ENCODE results near the gene CTBP2. TPM values are rescaled to one million over a fixed set of nuclear protein-coding genes. Genes with fewer than 3 reads are reported as not detected.
A peak's percentile ranks its signal among the peaks of the same experiment; 100 is the strongest.

Gene CTBP2
- total RNA-seq, 1 donor from 2014 or later, result 32.9 TPM

DNA sequence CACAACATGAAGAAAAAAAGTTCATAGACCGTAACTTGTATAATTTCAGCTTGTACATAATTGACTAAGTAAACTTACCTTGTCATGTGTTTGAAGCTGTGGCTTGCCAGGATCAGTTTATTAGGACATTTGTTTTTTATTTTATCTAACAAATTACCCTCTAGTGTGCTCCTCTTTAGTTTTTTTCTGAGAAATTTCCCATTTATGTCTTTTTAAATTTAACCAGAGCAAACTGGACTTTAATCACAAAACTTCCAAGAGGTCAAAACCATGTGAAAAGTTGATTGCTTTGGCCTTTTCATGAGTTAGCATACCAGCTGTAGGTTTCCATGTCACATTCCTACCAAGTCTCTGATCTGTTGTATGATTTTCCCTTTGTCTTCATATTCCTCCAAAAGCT is 176.0 kb downstream of the CTBP2 start:
- no peak overlapping the region for H3K4me3 ChIP-seq (ENCODE audit: low read length in 3 of 3)
- no peak overlapping the region for H3K27ac ChIP-seq (ENCODE audit: low read depth, low read length)
- H3K36me3 ChIP-seq (ENCODE audit: control insufficient read depth in 3 of 3, insufficient read depth in 3 of 3, low read length in 3 of 3), result peaks cover 22 to 49% (median 37%) of the 10 kb centered on the region in 3 donors
- H3K9ac ChIP-seq (ENCODE audit: low read depth in 1 of 3, low read length in 3 of 3), result no peak overlapping the region
- no peaks in the 10 kb centered on the region for H3K27me3 ChIP-seq (ENCODE audit: control insufficient read depth in 3 of 3, insufficient read depth in 3 of 3, low read length in 3 of 3)
- peaks cover 0 to 3% (median 0%) of the 10 kb centered on the region in 3 donors for H3K4me1 ChIP-seq (ENCODE audit: control insufficient read depth in 3 of 3, insufficient read depth in 3 of 3, low read length in 3 of 3)
- no peaks in the 10 kb centered on the region for H3K9me3 ChIP-seq (ENCODE audit: control insufficient read depth in 3 of 3, low read length in 3 of 3)

DNA sequence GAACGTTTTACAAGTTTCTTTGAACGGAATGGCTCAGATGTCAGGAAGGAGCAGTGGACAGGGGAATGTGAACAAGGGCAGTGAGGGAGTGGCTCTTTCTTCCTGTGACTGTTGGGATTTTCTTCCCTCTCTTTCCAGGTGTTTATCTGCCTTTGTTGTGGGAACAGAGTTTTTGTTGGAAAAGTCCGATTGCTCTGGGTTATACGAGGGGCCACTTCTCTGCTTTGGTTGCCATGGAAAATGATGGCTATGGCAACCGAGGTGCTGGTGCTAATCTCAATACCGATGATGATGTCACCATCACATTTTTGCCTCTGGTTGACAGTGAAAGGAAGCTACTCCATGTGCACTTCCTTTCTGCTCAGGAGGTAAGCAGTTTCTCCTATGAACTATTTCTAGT is 177.0 kb downstream of the CTBP2 start:
- H3K36me3 ChIP-seq (ENCODE audit: control insufficient read depth in 3 of 3, insufficient read depth in 3 of 3, low read length in 3 of 3), result peaks cover 22 to 49% (median 35%) of the 10 kb centered on the region in 3 donors

DNA sequence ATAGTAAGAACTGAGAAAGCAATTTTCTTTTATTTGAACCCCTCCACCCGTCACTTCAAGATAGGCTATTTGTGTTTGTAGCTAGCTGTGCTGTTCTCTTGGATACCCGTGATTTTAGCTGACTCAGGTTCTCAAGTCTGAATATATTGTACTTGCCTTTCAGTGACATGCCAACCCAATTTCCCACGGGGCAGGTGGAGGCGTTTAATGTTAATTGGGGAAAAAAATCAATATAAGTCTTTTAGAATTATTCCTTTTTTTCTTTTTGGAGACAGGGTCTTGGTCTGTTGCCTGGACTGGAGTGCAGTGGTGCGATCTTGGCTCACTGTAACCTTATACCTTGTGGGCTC is 182.0 kb downstream of the CTBP2 start:
- Histone ChIP-seq H3K27me3 (ENCODE audit: control insufficient read depth in 3 of 3, insufficient read depth in 3 of 3, low read length in 3 of 3) (no peaks in the 10 kb centered on the region), H3K36me3 (ENCODE audit: control insufficient read depth in 3 of 3, insufficient read depth in 3 of 3, low read length in 3 of 3) (peaks cover 17 to 28% (median 26%) of the 10 kb centered on the region in 3 donors), H3K9me3 (ENCODE audit: control insufficient read depth in 3 of 3, low read length in 3 of 3) (no peaks in the 10 kb centered on the region), H3K9ac (ENCODE audit: low read depth in 1 of 3, low read length in 3 of 3) (no peak overlapping the region), H3K4me3 (ENCODE audit: low read length in 3 of 3) (no peak overlapping the region), H3K27ac (ENCODE audit: low read depth, low read length) (no peak overlapping the region), H3K4me1 (ENCODE audit: control insufficient read depth in 3 of 3, insufficient read depth in 3 of 3, low read length in 3 of 3) (peaks cover 5 to 9% (median 8%) of the 10 kb centered on the region in 3 donors)

More for the DNA sequence above, 177.0 kb downstream of the CTBP2 start:
- no peak overlapping the region for H3K27ac ChIP-seq (ENCODE audit: low read depth, low read length)
- H3K9me3 ChIP-seq (ENCODE audit: control insufficient read depth in 3 of 3, low read length in 3 of 3), result no peaks in the 10 kb centered on the region
- no peak overlapping the region for H3K4me3 ChIP-seq (ENCODE audit: low read length in 3 of 3)
- peaks cover 0 to 5% (median 2%) of the 10 kb centered on the region in 3 donors for H3K4me1 ChIP-seq (ENCODE audit: control insufficient read depth in 3 of 3, insufficient read depth in 3 of 3, low read length in 3 of 3)
- H3K9ac ChIP-seq (ENCODE audit: low read depth in 1 of 3, low read length in 3 of 3), result no peak overlapping the region
- H3K27me3 ChIP-seq (ENCODE audit: control insufficient read depth in 3 of 3, insufficient read depth in 3 of 3, low read length in 3 of 3), result no peaks in the 10 kb centered on the region

DNA sequence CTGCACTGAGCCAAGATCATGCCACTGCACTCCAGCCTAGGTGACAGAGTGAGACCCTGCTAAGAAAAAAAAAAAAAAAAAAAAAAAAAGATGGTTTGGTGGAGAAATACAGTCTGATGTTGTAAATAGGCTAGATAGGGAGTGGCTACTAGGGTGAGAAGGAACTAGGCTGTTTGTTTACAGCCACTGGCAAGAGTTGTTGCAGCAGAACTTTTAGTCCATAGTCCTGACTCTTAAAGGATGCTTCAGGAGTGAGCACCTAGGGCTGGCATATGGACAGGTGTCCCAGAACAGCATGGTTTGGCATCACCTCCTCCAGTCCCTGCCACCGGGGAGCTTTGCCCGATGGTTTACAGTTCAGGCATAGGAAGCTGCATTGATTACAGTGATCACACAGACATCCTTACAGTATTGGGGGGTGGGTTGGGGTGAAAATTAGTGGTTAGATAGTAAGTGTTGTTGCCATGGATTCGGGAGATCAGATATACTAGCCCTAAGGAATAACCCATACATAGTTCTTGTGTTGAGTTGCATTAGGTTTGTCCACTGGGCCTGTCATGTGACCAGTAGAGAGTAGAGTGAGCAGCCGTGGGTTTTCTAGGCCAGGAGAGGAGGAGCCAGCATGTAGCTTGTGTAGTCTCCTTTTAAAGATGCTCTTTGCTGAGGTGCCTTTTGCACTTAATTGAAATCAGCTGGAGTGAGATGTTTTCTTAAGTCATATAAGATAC is 182.6 kb downstream of the CTBP2 start:
- Histone ChIP-seq H3K4me1 (ENCODE audit: control insufficient read depth in 3 of 3, insufficient read depth in 3 of 3, low read length in 3 of 3) (peaks cover 5 to 9% (median 7%) of the 10 kb centered on the region in 3 donors), H3K4me3 (ENCODE audit: low read length in 3 of 3) (no peak overlapping the region), H3K9me3 (ENCODE audit: control insufficient read depth in 3 of 3, low read length in 3 of 3) (no peaks in the 10 kb centered on the region), H3K27ac (ENCODE audit: low read depth, low read length) (no peak overlapping the region), H3K27me3 (ENCODE audit: control insufficient read depth in 3 of 3, insufficient read depth in 3 of 3, low read length in 3 of 3) (no peaks in the 10 kb centered on the region), H3K36me3 (ENCODE audit: control insufficient read depth in 3 of 3, insufficient read depth in 3 of 3, low read length in 3 of 3) (peaks cover 15 to 26% (median 23%) of the 10 kb centered on the region in 3 donors), H3K9ac (ENCODE audit: low read depth in 1 of 3, low read length in 3 of 3) (no peak overlapping the region)

GRCh38 chr10:124977161-124977560 is 183.2 kb downstream of the CTBP2 start:
- Histone ChIP-seq H3K36me3 (ENCODE audit: control insufficient read depth in 3 of 3, insufficient read depth in 3 of 3, low read length in 3 of 3) (peaks cover 10 to 20% (median 16%) of the 10 kb centered on the region in 3 donors), H3K27me3 (ENCODE audit: control insufficient read depth in 3 of 3, insufficient read depth in 3 of 3, low read length in 3 of 3) (no peaks in the 10 kb centered on the region), H3K4me3 (ENCODE audit: low read length in 3 of 3) (no peak overlapping the region), H3K9ac (ENCODE audit: low read depth in 1 of 3, low read length in 3 of 3) (no peak overlapping the region), H3K27ac (ENCODE audit: low read depth, low read length) (no peak overlapping the region), H3K9me3 (ENCODE audit: control insufficient read depth in 3 of 3, low read length in 3 of 3) (no peaks in the 10 kb centered on the region), H3K4me1 (ENCODE audit: control insufficient read depth in 3 of 3, insufficient read depth in 3 of 3, low read length in 3 of 3) (peaks cover 5 to 9% (median 7%) of the 10 kb centered on the region in 3 donors)

GRCh38 chr10:124975977-124976514 is 184.3 kb downstream of the CTBP2 start:
- no peaks in the 10 kb centered on the region for H3K27me3 ChIP-seq (ENCODE audit: control insufficient read depth in 3 of 3, insufficient read depth in 3 of 3, low read length in 3 of 3)
- H3K36me3 ChIP-seq (ENCODE audit: control insufficient read depth in 3 of 3, insufficient read depth in 3 of 3, low read length in 3 of 3), result peaks cover 7 to 14% (median 10%) of the 10 kb centered on the region in 3 donors
- H3K27ac ChIP-seq (ENCODE audit: low read depth, low read length), result no peak overlapping the region
- H3K9me3 ChIP-seq (ENCODE audit: control insufficient read depth in 3 of 3, low read length in 3 of 3), result no peaks in the 10 kb centered on the region
- no peak overlapping the region for H3K9ac ChIP-seq (ENCODE audit: low read depth in 1 of 3, low read length in 3 of 3)
- peaks cover 13 to 15% (median 13%) of the 10 kb centered on the region in 3 donors for H3K4me1 ChIP-seq (ENCODE audit: control insufficient read depth in 3 of 3, insufficient read depth in 3 of 3, low read length in 3 of 3)
- no peak overlapping the region for H3K4me3 ChIP-seq (ENCODE audit: low read length in 3 of 3)

GRCh38 chr10:124974131-124974530 is 186.2 kb downstream of the CTBP2 start:
- Histone ChIP-seq H3K9me3 (ENCODE audit: control insufficient read depth in 3 of 3, low read length in 3 of 3) (no peaks in the 10 kb centered on the region), H3K27ac (ENCODE audit: low read depth, low read length) (no peak overlapping the region), H3K9ac (ENCODE audit: low read depth in 1 of 3, low read length in 3 of 3) (no peak overlapping the region), H3K36me3 (ENCODE audit: control insufficient read depth in 3 of 3, insufficient read depth in 3 of 3, low read length in 3 of 3) (peaks cover 7 to 14% (median 12%) of the 10 kb centered on the region in 3 donors), H3K27me3 (ENCODE audit: control insufficient read depth in 3 of 3, insufficient read depth in 3 of 3, low read length in 3 of 3) (no peaks in the 10 kb centered on the region), H3K4me3 (ENCODE audit: low read length in 3 of 3) (no peak overlapping the region), H3K4me1 (ENCODE audit: control insufficient read depth in 3 of 3, insufficient read depth in 3 of 3, low read length in 3 of 3) (peaks cover 19 to 22% (median 22%) of the 10 kb centered on the region in 3 donors)

DNA sequence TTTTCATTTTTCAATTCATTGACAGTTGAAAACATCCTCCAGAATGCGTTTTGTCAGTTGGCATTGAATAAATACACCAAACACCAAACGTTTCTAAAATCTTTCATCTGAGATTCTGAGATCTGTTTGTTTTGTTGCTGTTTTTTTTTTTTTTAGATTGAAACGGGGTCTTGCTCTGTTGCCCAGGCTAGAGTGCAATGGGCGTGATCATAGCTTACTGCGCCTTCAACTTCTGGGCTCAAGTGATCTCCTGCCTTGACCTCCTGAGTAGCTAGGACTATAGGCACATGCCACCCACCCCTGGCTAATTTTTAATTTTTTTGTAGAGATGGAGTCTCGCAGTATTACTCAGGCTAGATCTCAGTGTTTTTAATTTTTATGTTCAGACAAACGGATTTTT is 187.7 kb downstream of the CTBP2 start:
- H3K36me3 ChIP-seq (ENCODE audit: control insufficient read depth in 3 of 3, insufficient read depth in 3 of 3, low read length in 3 of 3), result peaks cover 7 to 17% (median 14%) of the 10 kb centered on the region in 3 donors

DNA sequence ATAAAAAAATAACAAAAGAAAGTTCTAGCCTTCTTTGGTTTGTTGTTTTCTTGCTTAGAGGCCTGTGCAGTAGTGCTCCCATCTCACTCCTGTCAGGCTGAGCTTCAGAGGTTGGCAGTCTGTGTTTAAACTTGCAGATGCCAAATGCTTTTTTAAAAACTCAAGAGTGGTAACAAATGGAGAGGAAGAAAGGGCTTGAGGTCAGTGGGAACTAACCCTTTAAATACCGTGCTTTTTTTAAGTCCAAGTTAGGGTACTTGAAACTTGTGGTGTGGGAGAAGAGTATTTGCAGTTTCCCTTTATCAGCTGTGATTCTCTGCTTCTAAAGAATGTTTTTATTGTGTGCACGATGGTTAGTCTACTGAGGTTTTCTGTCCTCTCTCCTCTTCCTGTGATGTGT is 189.1 kb downstream of the CTBP2 start:
- H3K27ac ChIP-seq (ENCODE audit: low read depth, low read length), result peak overlapping the region; percentile 29
- peak overlapping the region in 1 of 3 donors; percentile 18 for H3K9ac ChIP-seq (ENCODE audit: low read depth in 1 of 3, low read length in 3 of 3)
- H3K36me3 ChIP-seq (ENCODE audit: control insufficient read depth in 3 of 3, insufficient read depth in 3 of 3, low read length in 3 of 3), result peaks cover 13 to 28% (median 21%) of the 10 kb centered on the region in 3 donors

More for the DNA sequence above, 187.7 kb downstream of the CTBP2 start:
- Histone ChIP-seq H3K9me3 (ENCODE audit: control insufficient read depth in 3 of 3, low read length in 3 of 3) (no peaks in the 10 kb centered on the region), H3K27me3 (ENCODE audit: control insufficient read depth in 3 of 3, insufficient read depth in 3 of 3, low read length in 3 of 3) (no peaks in the 10 kb centered on the region), H3K4me3 (ENCODE audit: low read length in 3 of 3) (no peak overlapping the region), H3K27ac (ENCODE audit: low read depth, low read length) (no peak overlapping the region), H3K4me1 (ENCODE audit: control insufficient read depth in 3 of 3, insufficient read depth in 3 of 3, low read length in 3 of 3) (peaks cover 12 to 27% (median 13%) of the 10 kb centered on the region in 3 donors), H3K9ac (ENCODE audit: low read depth in 1 of 3, low read length in 3 of 3) (no peak overlapping the region)

DNA sequence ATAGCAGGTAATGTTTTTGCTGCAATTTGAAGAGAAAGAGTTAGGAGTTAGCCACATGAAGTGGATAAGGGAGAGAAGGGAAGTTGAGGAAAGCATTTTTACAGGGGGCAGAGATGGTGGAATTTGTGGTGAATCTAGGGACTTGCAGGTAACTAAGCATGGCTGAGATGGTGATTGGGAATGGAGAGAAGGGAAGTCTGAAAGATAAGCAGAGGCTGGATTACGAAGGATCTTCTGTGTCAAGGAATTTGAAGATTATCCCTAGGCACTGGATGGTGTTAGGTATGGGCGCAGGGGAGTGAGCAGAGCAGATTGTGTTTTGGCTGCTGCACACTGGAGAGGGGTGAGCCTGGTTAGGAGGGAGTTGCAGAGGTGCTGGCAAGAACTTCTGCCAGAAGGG is 193.1 kb downstream of the CTBP2 start:
- Histone ChIP-seq H3K4me3 (ENCODE audit: low read length in 3 of 3) (no peak overlapping the region), H3K9me3 (ENCODE audit: control insufficient read depth in 3 of 3, low read length in 3 of 3) (no peaks in the 10 kb centered on the region), H3K36me3 (ENCODE audit: control insufficient read depth in 3 of 3, insufficient read depth in 3 of 3, low read length in 3 of 3) (peaks cover 6 to 20% (median 7%) of the 10 kb centered on the region in 3 donors), H3K4me1 (ENCODE audit: control insufficient read depth in 3 of 3, insufficient read depth in 3 of 3, low read length in 3 of 3) (peaks cover 18 to 40% (median 19%) of the 10 kb centered on the region in 3 donors), H3K27me3 (ENCODE audit: control insufficient read depth in 3 of 3, insufficient read depth in 3 of 3, low read length in 3 of 3) (no peaks in the 10 kb centered on the region), H3K27ac (ENCODE audit: low read depth, low read length) (no peak overlapping the region), H3K9ac (ENCODE audit: low read depth in 1 of 3, low read length in 3 of 3) (peak overlapping the region in 1 of 3 donors; percentile 15)

More for the DNA sequence above, 189.1 kb downstream of the CTBP2 start:
- Histone ChIP-seq H3K4me1 (ENCODE audit: control insufficient read depth in 3 of 3, insufficient read depth in 3 of 3, low read length in 3 of 3) (peaks cover 13 to 33% (median 17%) of the 10 kb centered on the region in 3 donors), H3K4me3 (ENCODE audit: low read length in 3 of 3) (no peak overlapping the region), H3K27me3 (ENCODE audit: control insufficient read depth in 3 of 3, insufficient read depth in 3 of 3, low read length in 3 of 3) (no peaks in the 10 kb centered on the region), H3K9me3 (ENCODE audit: control insufficient read depth in 3 of 3, low read length in 3 of 3) (no peaks in the 10 kb centered on the region)

All from skeletal muscle tissue (tissue), 4 donors.